ENCODE measurements around the gene ASCC3.

GRCh38 chr6:100753421-100753820, 127.7 kb downstream of the ASCC3 start:
- TF ChIP-seq POLR2A (IDR thresholded peaks at IDR 0.05) (no peak), CTCF (IDR thresholded peaks at IDR 0.05) (no peak)

Data from testis (tissue), 2 donors.